ENCODE measurements around the gene UNC119B.

UNC119B gene

GRCh38 chr12:120702637-120703036, 7.6 kb upstream of the UNC119B start:
- no peak for TF ChIP-seq ZNF280D (tag by site-specific recombination; IDR thresholded peaks at IDR 0.05)
- TF ChIP-seq PRDM10 (tag by site-specific recombination; IDR thresholded peaks at IDR 0.05), result peak; percentile 52; the same call in 1 of the 2 replicates
- TF ChIP-seq TSHZ1 (tag by site-specific recombination; IDR thresholded peaks at IDR 0.05; ENCODE audit: borderline replicate concordance), result no peak
- no peak for TF ChIP-seq ZNF585B (tag by site-specific recombination; IDR thresholded peaks at IDR 0.05)
- TF ChIP-seq SP7 (tag by site-specific recombination; IDR thresholded peaks at IDR 0.05), result peak; percentile 77
- 0 out of 2 replicates have a peak, but pooled peaks have one; percentile 22 for TF ChIP-seq SCRT2 (tag by site-specific recombination; IDR thresholded peaks at IDR 0.05)
- TF ChIP-seq ZNF692 (tag by site-specific recombination; IDR thresholded peaks at IDR 0.05), result peak; percentile 87
- 0 out of 2 replicates have a peak, but pooled peaks have one; percentile 11 for TF ChIP-seq PRDM6 (tag by site-specific recombination; IDR thresholded peaks at IDR 0.05)
- TF ChIP-seq OSR2 (tag by site-specific recombination; IDR thresholded peaks at IDR 0.05), result peak; percentile 41; the same call in 1 of the 2 replicates
- peak; percentile 48; the same call in 1 of the 2 replicates for TF ChIP-seq SCRT1 (tag by site-specific recombination; IDR thresholded peaks at IDR 0.05; ENCODE audit: borderline replicate concordance)
- peak; percentile 65 for TF ChIP-seq ZFP69B (tag by site-specific recombination; IDR thresholded peaks at IDR 0.05)
- TF ChIP-seq ZNF391 (tag by site-specific recombination; IDR thresholded peaks at IDR 0.05; ENCODE audit: borderline replicate concordance, low read depth), result no peak
- ChIA-PET POLR2A (no interaction called here), CTCF (interaction anchor here (0.5 to 3.3 kb wide), 6 partner anchors 54 to 874 kb away, joined by 3 to 10 read pairs (median 3); no protein-coding TSS in a partner anchor)
- Histone ChIP-seq H3K27ac (ENCODE audit: extremely low read depth, low read depth, low read length) (no peak overlapping the region), H3K36me3 (ENCODE audit: control insufficient read depth in 2 of 2, insufficient read depth in 1 of 2, low read length in 2 of 2) (peaks cover 22 to 65% of the 10 kb centered on the region in 2 experiments), H3K9me3 (ENCODE audit: control insufficient read depth, insufficient read depth, low read depth, low read length) (no peaks in the 10 kb centered on the region), H3K4me1 (ENCODE audit: control insufficient read depth, insufficient read depth, low read length) (no peaks in the 10 kb centered on the region), H3K4me3 (ENCODE audit: low read depth, low read length) (no peak overlapping the region)

Data from HEK293 (cell line).